Lung (tissue), 12 donors: ENCODE results near the gene ANGPTL4. TPM values are rescaled to one million over a fixed set of nuclear protein-coding genes. Genes with fewer than 3 reads are reported as not detected.
"Not testable (repeated sequence)": the region's sequence is repeated elsewhere in the genome, so short reads cannot be mapped to it uniquely, and the experiment has no call there.

ENCODE experiments used
- ATAC-seq: fragments of 200-7000 bp; cut with Tn5 transposase; one replicate; pipeline ENCODE4 v1.9.1; 2020; ENCODE audit warnings: moderate number of reproducible peaks; ENCODE audit not compliant: insufficient read depth, low FRiP score
- DNase-seq, 3 donors: peaks; one replicate each; pipeline ENCODE4 v3.0.0-alpha.2; 2013 to 2017
- H3K27ac ChIP-seq, 2 donors: one replicate each; pipeline ENCODE4 v1.5.1; 2013; ENCODE audit warnings: mild to moderate bottlenecking in 2 of 2, moderate library complexity in 2 of 2, control low read depth in 1 of 2, inconsistent platforms in 1 of 2, low read depth in 1 of 2, low read length in 1 of 2
- H3K27me3 ChIP-seq, 3 donors: one replicate each; pipeline ENCODE4 v1.5.1; 2013; ENCODE audit warnings: low read length in 2 of 3; ENCODE audit not compliant: control insufficient read depth in 3 of 3, insufficient read depth in 3 of 3
- H3K36me3 ChIP-seq, 4 donors: one replicate each; pipeline ENCODE4 v1.5.1; 2013; ENCODE audit warnings: low read length in 4 of 4, mild to moderate bottlenecking in 1 of 4, moderate library complexity in 1 of 4; ENCODE audit not compliant: control insufficient read depth in 4 of 4, insufficient read depth in 4 of 4
- H3K4me1 ChIP-seq, 5 donors: one replicate each; pipeline ENCODE4 v1.5.1; 2013; ENCODE audit warnings: low read length in 5 of 5, mild to moderate bottlenecking in 2 of 5, moderate library complexity in 1 of 5; ENCODE audit not compliant: control insufficient read depth in 5 of 5, insufficient read depth in 5 of 5
- H3K4me3 ChIP-seq: one replicate; pipeline ENCODE4 v1.5.1; 2013; ENCODE audit warnings: mild to moderate bottlenecking, control low read depth, moderate library complexity
- H3K9ac ChIP-seq, 2 donors: one replicate each; pipeline ENCODE4 v1.5.1; 2013; ENCODE audit warnings: low read length in 2 of 2, control low read depth in 1 of 2; ENCODE audit not compliant: insufficient read depth in 1 of 2
- H3K9me3 ChIP-seq, 4 donors: one replicate each; pipeline ENCODE4 v1.5.1; 2013; ENCODE audit warnings: low read length in 3 of 4, mild to moderate bottlenecking in 1 of 4, moderate library complexity in 1 of 4; ENCODE audit not compliant: control insufficient read depth in 4 of 4, insufficient read depth in 3 of 4
- CTCF ChIP-seq: IDR thresholded peaks from 2 replicates; pipeline ENCODE4 v1.5.1; 2012; ENCODE audit warnings: mild to moderate bottlenecking; ENCODE audit errors: control extremely low read depth, extremely low read depth
- WGBS, 2 donors: extraction: QIAGEN DNeasy Blood & Tissue Kit; methylation state at CpG; one replicate each; pipeline ENCODE4 v1.1.7; 2013; 5-methylcytosine and 5-hydroxymethylcytosine counted together
- polyA plus RNA-seq, 2 donors: library from polyadenylated mRNA; stranded (reverse); fragments of 200-250 nt; gene quantifications; one replicate each; pipeline ENCODE4 v1.2.1, GENCODE V29; 2013
- total RNA-seq, 2 donors: library from RNA; depleted of rRNA in 1 of 2; stranded (reverse); fragments of >200 nt in 1 of 2; gene quantifications; one replicate each; pipeline ENCODE4 v1.2.1, GENCODE V29; 2014 to 2021
- donor health status: control.
- donor health status: control.
- donor health status: Bipolar disorder and iron deficiency.
- donor health status: healthy.
- donor health status: DM: yes; HTN: yes; CAD: no.

The ANGPTL4 gene
- total and polyA plus RNA-seq, 4 donors = 4.4 to 96.3 (median 12.6) TPM

GRCh38 chr19:8404391-8405151 lies 40.6 kb downstream of the ANGPTL4 start:
- no peak for TF ChIP-seq CTCF
- no peaks in the 10 kb centered on the region for H3K4me1 ChIP-seq
- no peak overlapping the region for H3K27ac ChIP-seq
- no peak overlapping the region for H3K4me3 ChIP-seq
- H3K9me3 ChIP-seq = no peaks in the 10 kb centered on the region
- no peak for ATAC-seq
- H3K9ac ChIP-seq = no peak overlapping the region
- WGBS, 2 donors = 86 to 90% methylated on average over 18 of the region's 18 CpGs
- H3K27me3 ChIP-seq = no peaks in the 10 kb centered on the region
- peaks cover 4 to 42% (median 17%) of the 10 kb centered on the region in 4 donors for H3K36me3 ChIP-seq
- no peak for DNase-seq

GRCh38 chr19:8410718-8411117 lies 46.8 kb downstream of the ANGPTL4 start:
- H3K36me3 ChIP-seq, H3K4me3 ChIP-seq, H3K9me3 ChIP-seq, DNase-seq, H3K27me3 ChIP-seq, H3K4me1 ChIP-seq, H3K27ac ChIP-seq, H3K9ac ChIP-seq, ATAC-seq: not testable (repeated sequence)
- 87 to 88% methylated on average over 13 of the region's 13 CpGs for WGBS, 2 donors

- Histone ChIP-seq H3K4me1 (peaks cover 0 to 7% (median 0%) of the 10 kb centered on the region in 5 donors), H3K4me3 (peak within 1 kb of the TSS; percentile 92), H3K27me3 (no peaks in the 10 kb centered on the region), H3K27ac (peak within 1 kb of the TSS; percentile 77 to 96), H3K9me3 (no peaks in the 10 kb centered on the region), H3K9ac (no peak within 1 kb of the TSS), H3K36me3 (no peaks in the 10 kb centered on the region)
- ATAC-seq (peak; percentile 100), DNase-seq (peak; percentile 95 to 97 (median 97))
- 4 to 8% methylated on average over 61 to 89 of the region's 89 CpGs for WGBS, 2 donors
- peak; percentile 53 for TF ChIP-seq CTCF
These were observed 49.1 kb downstream of the ANGPTL4 start, which contains the start of gene MARCHF2 for GRCh38 chr19:8412783-8413628. TSS of gene MARCHF2 (plus strand) at chr19:8413305. CDS start at chr19:8421841, 8,536 bp downstream.

- Histone ChIP-seq H3K4me1 (peaks cover 0 to 7% (median 0%) of the 10 kb centered on the region in 5 donors), H3K27ac (peak overlapping the region; percentile 77 to 96)
- 18 to 27% methylated on average over 3 of the region's 3 CpGs for WGBS, 2 donors
These were observed 49.7 kb downstream of the ANGPTL4 start for GRCh38 chr19:8413629-8413995.

More at GRCh38 chr19:8413629-8413995, 49.7 kb downstream of the ANGPTL4 start:
- ATAC-seq (no peak), DNase-seq (no peak)
- no peaks in the 10 kb centered on the region for H3K27me3 ChIP-seq
- H3K36me3 ChIP-seq = no peaks in the 10 kb centered on the region
- no peak overlapping the region for H3K9ac ChIP-seq
- no peak for TF ChIP-seq CTCF
- H3K4me3 ChIP-seq = peak overlapping the region; percentile 92
- no peaks in the 10 kb centered on the region for H3K9me3 ChIP-seq
